ENCODE measurements around the gene NUBP1.
"Not testable (repeated sequence)": the region's sequence is repeated elsewhere in the genome, so short reads cannot be mapped to it uniquely, and the experiment has no call there.

NUBP1 gene

DNA sequence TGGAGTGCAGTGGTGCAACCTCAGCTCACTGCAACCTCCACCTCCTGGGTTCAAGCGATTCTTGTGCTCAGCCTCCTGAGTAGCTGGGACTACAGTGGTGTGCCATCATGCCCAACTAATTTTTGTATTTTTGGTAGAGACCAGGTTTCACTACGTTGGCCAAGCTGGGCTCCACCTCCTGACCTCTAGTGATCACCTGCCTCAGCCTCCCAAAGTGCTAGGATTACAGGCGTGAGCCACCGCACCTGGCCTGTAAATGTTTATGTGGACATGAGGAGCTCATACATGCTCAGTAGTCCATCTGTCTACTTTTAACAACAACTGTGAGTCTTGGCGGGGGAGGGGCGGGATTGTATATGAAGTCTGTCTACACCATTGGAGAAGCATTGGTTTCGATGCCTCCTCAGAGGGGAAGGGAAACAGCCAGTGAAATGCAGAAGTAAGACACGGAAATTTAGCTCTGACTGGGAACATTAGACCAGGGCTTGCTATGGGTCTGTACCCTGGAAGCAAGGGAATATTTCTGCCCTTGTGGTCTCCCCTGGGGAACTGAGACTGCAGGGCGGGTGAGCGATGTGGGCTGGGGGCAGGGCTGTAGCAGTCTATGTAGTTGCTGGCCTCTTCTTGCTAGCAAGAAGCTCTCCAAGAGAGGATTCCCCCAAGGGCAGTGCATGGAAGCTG is 9.3 kb downstream of the NUBP1 start:
- DNase-seq, result no peak

DNA sequence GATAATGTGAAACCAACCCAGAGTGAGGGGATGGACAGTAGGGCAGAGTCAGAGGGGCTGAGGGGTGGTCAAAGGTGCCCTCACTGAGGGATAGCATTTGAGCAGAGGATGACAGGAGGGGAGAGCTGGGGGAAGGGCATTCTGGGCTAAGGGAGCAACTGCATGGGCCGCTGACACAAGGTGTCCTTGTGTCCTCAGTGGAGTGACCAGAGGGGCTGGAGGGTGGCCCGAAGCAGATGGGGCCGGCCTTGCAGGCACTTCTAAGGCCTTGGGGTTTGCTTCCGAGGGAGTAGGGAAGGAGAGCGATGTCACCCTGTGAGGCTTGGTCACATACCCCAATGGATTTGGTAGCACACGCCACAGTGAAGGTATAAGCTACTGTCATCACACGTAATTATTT is 10.0 kb downstream of the NUBP1 start:
- DNase-seq, result no peak

DNA sequence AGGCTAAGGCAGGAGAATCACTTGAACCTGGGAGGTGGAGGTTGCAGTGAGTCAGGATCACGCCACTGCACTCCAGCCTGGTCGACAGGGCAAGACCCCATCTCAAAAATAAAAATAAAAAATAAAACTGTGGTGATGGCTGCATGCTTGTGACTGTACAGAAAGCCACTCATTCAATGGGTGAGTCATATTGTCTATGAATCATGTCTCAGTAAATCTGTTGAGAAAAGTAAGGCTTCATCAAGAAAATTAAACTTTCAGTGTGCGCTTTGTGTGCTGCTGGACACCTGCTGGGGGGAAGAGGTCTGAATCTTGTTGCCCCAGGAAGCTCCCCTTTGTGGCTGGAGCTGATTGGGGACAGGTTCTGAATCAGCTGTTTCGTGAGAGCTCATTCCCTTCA is 11.3 kb downstream of the NUBP1 start:
- DNase-seq, result no peak

DNA sequence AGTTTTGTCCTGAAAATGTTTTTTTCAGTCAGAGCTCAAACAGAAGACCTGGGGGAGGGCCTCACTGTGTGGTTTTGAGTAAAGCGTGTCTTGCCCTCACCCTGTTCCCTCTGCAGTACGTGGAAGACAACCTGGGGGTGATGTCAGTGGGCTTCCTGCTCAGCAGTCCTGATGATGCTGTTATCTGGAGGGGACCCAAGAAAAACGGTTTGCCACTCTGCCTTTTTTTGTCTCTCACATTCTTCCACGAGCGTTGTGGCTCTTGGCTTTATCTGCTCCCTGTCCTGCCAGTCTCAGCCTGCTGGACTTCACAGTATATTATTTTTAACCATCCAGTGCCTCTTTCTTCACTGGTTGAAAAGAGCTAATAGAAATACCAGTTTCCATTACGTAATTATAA is 12.9 kb downstream of the NUBP1 start:
- DNase-seq, result no peak

DNA sequence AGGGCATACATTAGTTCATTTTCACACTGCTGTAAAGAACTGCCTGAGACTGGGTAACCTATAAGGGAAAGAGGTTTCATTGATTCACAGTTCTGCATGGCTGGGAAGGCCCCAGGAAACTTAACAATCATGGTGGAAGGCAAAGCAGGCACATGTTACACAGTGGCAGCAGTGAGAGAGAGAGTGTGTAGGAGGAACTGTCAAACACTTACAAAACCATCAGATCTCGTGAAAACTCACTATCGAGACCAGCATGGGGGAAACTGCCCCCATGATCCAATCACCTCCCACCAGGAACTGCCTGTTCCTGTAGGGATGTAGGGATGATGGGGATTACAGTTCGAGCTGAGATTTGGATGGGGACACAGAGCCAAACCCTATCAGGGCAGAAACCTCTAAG is 17.2 kb downstream of the NUBP1 start:
- no peak for DNase-seq

DNA sequence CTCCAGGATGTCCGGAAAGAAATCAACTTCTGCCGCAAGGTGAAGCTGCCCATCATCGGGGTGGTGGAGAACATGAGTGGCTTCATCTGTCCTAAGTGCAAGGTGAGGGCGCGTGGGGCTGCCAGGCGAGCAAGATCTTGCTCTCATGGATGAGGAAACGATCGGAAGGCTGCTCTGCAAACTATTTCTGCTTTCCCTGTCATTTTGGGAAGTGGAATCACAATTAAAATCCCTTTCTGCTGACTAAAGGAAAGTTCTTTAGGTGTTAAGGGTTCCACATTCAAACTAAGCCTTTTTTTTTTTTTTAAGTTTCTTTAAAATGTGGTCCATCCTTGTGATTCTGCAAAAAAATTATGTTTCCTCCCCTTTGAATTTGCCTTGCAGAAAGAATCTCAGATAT is 17.7 kb downstream of the NUBP1 start:
- DNase-seq, result no peak

DNA sequence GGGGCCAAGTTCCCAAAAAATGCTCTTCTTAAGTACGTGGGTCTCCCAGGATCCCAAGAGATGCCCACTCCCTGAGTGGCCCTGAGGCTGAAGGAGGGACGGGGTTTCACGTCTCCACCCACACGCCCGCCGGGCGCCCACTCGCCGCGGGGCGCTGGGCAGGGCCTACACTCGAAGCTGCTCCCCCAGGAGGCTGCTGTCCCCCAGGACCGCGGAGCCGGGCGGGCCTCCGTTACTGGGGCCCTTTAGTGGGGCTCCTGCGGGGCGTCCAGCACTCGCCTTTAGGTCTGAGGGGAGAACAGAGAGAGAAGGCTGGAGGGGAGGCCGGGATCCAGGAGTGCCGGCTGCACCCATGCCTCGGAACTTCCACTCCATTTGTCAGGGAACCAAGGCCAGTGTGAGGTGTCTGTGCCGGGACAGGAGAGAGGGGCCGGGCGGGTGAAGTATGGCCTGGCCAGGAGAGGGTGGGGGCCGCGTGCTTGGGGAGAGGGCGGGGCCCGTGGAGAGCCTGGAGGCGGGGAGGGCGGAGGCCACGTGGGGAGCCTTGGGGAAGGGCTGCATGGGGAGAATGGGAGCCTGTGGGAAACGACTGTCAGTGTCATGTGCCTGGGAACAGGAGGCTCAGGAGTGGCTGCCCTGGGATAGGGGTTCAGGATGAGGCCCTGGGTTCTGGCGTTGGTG is 18.8 kb downstream of the NUBP1 start:
- no peak for DNase-seq

DNA sequence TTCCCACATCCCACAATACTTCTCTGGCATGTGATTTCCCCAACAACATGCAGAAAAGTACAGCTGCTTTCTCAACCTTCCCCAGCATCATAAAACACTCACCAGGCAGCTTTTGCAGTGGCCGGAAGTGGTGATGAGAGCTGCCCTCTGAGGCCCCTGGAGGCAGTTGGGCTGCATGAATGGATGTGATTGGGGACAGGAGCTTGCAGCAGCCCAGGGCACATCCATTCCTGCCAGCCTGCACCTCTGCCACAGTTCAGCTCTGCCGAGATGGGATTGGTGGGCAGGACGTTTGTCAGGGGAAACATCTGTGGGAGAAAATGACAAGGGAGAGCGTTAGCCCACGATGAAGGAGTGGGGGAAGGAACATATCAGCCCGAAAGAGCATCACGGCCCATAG is 19.8 kb downstream of the NUBP1 start:
- DNase-seq, result no peak

DNA sequence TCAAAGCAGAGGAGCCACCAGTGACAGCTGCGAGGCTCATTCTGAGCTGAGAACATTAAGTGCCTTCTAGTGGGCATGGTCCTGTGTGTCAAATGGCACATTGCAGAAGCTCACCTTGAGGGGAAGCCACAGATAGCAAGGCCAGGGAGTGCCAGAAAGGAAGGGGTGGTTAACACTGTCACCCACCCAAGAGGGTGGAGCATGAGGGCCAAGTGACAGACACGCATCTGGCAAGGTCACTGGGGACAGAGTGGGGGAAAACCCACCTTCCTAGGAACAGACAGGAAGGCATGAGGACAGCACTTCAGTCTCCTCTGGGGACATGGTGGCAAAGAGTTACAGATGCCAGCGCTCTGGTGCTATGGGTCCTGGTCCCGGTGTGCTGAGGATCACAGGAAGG is 22.1 kb downstream of the NUBP1 start:
- DNase-seq, result no peak

DNA sequence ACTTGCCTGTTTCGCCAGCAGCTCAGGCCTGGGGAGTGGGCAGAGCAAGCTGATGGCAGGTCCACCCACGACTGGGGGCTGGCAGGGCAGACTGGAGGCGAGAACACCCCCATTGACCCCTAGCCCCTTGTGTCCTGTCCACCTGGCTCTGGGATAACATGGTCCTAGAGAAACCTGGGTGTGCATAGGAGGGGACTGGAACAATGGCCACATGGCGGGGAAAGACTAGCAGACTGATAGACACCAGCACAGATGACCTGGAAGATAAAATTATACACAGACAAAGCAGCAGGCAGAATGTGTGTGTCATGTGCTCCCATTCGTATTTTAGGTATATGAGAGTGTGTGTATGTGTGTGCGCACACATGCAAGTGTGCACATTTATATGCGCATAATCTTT is 23.5 kb downstream of the NUBP1 start:
- no peak for DNase-seq

DNA sequence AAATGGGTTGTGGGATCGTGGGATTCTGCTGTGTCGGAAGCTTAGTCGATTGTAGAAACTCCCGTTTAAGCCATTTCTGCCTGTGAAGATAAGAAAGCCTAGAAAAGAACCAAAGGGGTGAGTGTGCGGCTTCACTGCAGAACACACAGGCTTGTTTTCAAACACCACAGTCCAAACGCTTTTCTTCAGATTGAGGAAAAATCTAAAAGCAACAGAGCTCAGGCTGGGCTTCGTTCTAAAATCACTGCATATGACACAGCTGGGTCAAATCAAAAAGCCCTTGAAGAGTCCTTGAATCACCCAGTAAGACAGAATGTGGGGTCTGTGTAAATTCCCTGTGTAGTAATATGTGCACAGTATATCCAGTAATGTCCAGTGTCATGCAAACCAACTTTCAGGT is 25.7 kb downstream of the NUBP1 start:
- no peak for DNase-seq

DNA sequence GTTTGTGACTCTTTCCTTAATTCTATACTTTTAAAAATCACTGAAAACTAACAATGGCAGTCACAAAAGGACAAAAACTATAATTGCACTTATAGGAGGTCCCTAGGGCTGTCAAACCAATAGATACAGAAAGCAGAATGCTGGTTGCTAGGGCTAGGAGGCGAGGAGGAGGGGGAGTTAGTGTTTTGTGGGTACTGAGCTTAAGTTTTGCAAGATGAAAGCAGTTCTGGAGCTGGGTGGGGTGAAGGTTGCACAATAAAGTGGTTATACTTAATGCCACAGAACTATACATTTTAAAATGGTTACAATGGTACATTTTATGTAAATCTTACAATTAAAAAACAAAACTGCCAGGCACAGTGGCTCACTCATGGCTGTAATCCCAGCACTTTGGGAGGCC is 27.3 kb downstream of the NUBP1 start:
- no peak for DNase-seq

DNA sequence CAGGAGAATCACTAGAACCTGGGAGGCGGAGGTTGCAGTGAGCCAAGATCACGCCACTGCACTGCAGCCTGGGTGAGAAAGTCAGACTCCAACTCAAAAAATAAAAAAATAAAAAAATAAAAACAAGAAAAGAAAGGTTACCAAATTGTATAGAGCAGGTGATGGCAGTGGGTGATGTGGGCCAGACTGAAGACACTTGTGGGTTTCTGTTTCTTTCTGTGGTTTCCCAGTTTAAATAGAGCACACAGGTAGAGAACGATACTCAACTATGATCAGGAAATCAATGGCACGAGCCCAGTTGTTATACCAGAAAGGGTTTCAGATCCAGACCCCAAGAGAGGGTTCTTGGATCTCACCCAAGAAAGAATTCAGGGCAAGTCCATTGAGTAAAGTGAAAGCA is 32.6 kb downstream of the NUBP1 start:
- no peak for DNase-seq

DNA sequence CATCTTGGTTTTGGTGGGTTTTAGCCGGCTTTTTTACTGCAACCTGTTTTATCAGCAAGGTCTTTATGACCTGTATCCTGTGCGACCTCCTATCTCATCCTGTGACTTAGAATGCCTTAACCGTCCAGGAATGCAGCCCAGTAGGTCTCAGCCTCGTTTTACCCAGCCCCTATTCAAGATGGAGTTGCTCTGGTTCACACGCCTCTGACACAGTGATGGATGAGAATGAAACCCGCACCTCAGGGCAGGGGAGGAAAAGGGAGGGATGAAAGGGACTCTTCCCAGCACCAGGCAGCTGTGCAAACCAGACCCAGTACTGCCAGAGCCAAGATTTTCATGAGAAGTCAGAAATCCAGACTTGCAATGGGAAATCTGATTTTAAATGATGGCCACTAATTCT is 33.3 kb downstream of the NUBP1 start:
- DNase-seq, result not testable (repeated sequence)

DNA sequence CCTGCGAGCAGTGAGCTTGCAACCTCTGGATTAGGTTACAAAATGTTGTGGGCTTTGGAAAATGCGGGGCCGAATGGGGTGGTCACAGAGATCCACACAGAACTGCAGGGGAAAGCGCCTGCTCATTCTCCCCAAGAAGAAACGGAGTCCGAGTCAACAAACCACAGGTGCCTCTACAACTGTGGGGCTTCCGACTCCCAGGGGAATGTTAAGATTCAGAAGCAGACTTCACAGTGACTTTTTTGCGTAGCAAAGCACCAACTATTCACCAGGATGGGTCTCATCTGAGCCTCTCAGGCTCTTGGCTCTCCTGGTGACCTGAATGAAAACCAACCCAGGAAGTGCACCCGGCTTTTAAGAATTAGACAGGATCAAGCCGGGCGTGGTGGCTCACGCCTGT is 33.7 kb downstream of the NUBP1 start:
- DNase-seq, result no peak

DNA sequence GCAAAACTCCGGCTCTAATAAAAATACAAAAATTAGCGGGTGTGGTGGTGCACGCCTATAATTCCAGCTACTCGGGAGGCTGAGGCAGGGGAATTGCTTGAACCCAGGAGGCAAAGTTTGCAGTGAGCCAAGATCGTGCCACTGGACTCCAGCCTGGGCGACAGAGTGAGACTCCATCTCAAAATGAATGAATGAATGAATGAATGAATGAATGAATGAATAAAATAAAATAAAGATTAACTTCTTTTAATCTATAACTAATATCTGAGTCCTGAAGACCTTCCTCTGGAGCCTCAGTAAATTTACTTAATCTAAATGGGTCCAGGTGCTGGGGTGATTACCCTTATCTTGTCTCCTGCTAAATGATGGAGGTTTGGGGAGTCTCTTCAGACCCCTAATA is 36.3 kb downstream of the NUBP1 start:
- DNase-seq, result not testable (repeated sequence)

DNA sequence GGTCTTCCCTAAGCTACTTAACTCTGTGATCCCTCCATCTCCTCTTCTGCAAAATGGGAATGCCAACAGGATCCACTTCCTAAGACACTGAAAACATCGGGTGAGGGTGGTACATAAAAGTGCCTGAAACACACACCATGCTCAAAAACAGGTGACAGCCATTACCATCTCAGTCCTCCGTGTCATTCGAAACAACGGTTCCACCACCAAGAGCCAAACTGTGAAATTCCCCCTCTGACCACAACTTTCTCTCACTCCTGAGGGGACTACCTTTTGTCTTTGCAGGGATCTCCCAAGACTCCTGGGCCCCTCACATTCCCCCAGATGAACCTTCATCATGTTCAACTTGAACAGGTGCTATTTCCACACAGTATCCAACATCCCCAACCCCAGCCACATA is 37.0 kb downstream of the NUBP1 start:
- DNase-seq, result no peak

DNA sequence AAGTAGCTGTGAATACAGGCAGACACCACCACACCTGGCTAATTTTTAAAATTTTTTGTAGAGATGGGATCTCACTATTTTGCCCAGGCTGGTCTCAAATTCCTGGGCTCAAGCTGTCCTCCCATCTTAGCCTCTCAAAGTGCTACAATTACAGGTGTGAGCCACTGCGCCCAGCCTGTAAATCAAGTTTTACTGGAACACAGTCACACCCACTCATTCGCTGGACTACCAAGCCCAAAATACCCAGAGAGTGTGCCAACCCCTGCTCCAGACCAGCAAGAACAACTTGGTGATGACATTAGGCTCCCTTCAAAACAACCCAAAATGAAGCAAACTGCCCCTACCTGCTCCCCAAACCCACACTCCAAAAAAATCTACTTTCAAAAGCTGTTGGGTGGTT is 39.0 kb downstream of the NUBP1 start:
- DNase-seq, result no peak

DNA sequence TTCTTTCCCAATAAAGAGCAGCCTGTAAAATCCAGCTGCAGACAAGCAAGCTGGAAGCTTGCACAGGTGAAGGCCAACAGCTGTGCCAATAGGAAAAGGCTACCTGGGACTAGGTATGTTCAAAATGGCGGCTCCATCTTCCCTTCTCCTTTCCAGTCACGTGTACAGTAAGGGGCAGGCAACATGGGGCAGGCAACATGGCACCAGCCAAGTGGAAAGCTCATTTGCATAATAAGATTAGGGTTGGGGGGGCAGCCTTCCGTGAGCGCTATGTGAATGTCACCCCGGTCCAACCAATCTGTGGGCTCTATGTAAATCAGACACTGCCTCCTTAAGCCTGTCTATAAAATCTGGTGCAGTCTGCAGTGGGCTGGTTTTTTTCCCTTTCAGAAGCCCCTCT is 43.7 kb downstream of the NUBP1 start:
- DNase-seq, result no peak

DNA sequence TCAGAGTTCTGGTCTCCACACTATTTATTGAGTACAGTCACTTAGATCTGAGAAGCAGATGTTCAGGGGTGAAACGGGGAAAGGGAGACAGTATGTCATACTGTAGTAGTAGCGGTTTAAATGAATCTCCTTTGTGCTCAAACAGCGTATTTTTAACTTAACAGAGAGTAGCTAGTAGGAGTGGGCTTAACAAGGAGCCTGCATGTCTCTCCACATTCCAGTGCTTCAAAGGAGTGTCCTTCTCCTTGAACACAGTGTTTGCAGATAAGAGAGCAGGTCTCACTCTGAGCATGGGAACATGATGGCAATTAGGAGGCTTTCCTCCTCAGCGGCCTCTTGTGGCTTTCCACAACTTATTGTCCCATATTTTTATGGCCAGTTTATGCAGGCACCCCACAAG is 45.0 kb downstream of the NUBP1 start:
- not testable (repeated sequence) for DNase-seq

DNA sequence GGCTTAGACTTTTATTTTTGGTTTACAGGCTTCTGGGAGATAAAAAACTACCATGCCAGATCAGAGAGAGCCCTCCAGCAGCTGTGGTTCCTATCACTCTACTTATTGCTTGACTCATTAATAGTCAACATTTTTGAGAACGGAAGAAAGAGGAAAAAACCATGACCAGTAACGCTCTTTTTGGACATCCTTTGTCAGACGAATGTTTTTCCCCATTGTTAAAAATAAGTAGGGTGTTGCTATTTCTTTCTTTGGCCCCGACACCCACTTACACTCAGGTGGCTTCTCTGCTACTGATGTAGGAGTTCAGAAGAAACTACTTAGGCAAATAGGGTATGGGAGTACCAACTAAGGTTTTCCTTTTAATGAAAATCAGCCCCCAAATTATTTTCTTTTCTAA is 47.4 kb downstream of the NUBP1 start:
- DNase-seq, result no peak

DNA sequence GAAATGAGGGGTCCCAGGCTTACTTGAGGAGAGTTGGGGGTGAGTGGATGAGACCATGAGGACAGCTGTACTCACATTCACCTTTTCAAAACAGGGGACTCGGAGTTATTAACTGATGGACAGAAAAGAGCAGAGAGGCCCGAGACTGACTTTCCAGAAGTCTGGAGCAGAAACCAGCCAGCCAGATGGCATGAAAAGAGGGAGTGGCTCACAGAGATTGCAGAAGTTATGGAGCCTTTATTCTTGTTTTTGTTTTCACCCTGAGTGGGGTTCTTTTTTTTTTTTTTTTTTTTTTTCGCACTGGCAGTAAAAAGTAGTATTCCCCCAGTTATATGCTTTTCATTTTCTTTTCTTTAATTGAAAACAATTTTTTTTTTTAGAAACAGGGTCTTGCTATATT is 56.1 kb downstream of the NUBP1 start:
- DNase-seq, result no peak

DNA sequence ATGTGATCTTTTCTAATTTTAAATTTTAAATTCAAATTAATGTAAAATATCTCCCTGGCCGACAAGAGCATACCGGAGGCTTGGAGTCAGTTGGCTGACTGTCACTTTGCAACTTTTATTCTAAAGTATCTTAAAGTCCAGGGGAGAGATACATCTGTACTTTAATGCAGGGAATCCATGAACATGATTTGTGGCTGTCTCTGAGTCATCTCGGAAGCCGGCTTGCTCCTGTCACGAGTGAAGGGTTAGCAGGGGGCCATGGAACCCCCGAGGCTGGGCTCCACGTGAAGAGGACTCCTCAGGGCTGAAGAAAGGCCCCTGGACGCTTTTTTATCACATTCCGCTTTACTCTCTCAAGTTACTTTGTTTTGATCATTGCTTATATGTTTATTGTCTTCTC is 61.7 kb downstream of the NUBP1 start:
- DNase-seq, result no peak

DNA sequence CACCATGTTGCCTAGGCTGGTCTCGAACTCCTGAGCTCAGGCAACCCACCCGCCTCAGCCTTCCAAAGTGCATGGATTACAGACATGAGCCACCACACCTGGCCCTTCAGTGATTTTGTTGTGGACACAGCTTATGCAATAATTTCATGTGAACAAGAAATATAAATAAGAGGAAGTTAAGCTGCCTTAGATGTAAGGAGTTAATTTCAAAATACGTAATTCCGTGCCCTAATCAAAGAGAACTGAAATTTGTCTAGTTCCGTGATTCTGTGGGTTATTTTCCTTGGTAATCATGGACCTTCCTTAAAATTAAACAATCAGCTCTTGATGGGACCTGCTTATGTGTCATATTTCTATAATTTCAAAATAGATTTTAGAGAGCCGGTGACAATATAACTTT is 63.1 kb downstream of the NUBP1 start:
- DNase-seq, result no peak

DNA sequence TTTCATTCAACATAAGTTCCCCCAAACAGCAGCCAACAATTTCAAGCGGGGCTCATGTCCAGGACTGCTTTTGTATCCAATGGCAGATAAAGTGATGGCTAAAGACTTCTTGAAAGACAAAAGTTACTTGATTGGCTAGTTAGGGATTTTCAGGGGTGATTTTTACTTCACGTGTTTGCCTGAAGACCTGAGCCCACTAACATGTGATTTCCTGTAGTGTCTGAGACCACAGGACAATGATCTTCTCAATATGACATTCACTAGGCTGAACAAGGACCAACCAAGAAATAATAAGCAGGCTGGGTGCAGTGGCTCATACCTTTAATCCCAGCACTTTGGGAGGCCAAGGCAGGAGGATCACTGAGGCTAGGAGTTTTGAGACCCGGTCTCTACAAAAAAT is 64.6 kb downstream of the NUBP1 start:
- no peak for DNase-seq

All from NCI-H187 (cell line).